Panc1 (cell line): ENCODE measurements around the gene GPA33. TPM values are rescaled to one million over a fixed set of nuclear protein-coding genes. Genes with fewer than 3 reads are reported as not detected.

ENCODE experiments used
- ATAC-seq: fragments of 200-7000 bp; cut with Tn5 transposase; 2 replicates; pipeline ENCODE4 v1.9.1; 2020; ENCODE audit warnings: mild to moderate bottlenecking, moderate library complexity
- BruUV-seq: library from RNA; stranded (reverse); fragments of 400-500 nt; replicated peaks from 2 replicates; lab custom pipeline; 2021; lab: Mats Ljungman, UMichigan
- CTCF ChIA-PET: fragments of 300-600 bp; sonication (Branson Sonifier 250); formaldehyde crosslinking; loops from one replicate; lab custom pipeline; 2022; ENCODE audit warnings: antibody characterized with exemption; lab: Charles Lee
- POLR2A ChIA-PET: fragments of 300-600 bp; sonication (Branson Sonifier 250); formaldehyde crosslinking; loops from one replicate; lab custom pipeline; 2022; ENCODE audit warnings: antibody characterized with exemption; lab: Charles Lee
- DNase-seq: peaks from one replicate; pipeline ENCODE4 v3.0.0-alpha.2; 2010; ENCODE audit warnings: low read depth, low spot score
- H3K27ac ChIP-seq: 2 replicates; pipeline ENCODE4 v1.5.1; 2011; ENCODE audit warnings: mild to moderate bottlenecking, low read length, inconsistent platforms
- H3K27me3 ChIP-seq: fragments of 200-500 bp; sonication (Bioruptor generic); 2 replicates; pipeline ENCODE4 v1.6.0; 2014; ENCODE audit warnings: low read length, inconsistent platforms; ENCODE audit not compliant: control insufficient read depth, insufficient read depth
- H3K36me3 ChIP-seq: fragments of 200-500 bp; sonication (Bioruptor generic); 2 replicates; pipeline ENCODE4 v1.5.1; 2014; ENCODE audit warnings: inconsistent platforms, mild to moderate bottlenecking, low read length, moderate library complexity; ENCODE audit not compliant: control insufficient read depth, insufficient read depth
- H3K4me1 ChIP-seq: 2 replicates; pipeline ENCODE4 v1.5.1; 2011; ENCODE audit warnings: inconsistent platforms, mild to moderate bottlenecking, low read length, moderate library complexity; ENCODE audit not compliant: control insufficient read depth, insufficient read depth
- H3K4me3 ChIP-seq, 2 experiments: 2 replicates each; pipeline ENCODE4 v1.5.1; 2011 to 2012; ENCODE audit warnings: low read depth in 2 of 2, low read length in 2 of 2, mild to moderate bottlenecking in 2 of 2, inconsistent platforms in 1 of 2, moderate library complexity in 1 of 2
- H3K9me3 ChIP-seq: fragments of 200-500 bp; sonication (Bioruptor generic); 2 replicates; pipeline ENCODE4 v1.5.1; 2014; ENCODE audit warnings: low read depth, mild to moderate bottlenecking, inconsistent platforms, low read length, moderate library complexity; ENCODE audit not compliant: control insufficient read depth, insufficient read depth
- CTCF ChIP-seq: fragments of 450-650 bp; IDR thresholded peaks from 2 replicates; pipeline ENCODE4 v1.5.1; 2017; ENCODE audit warnings: mild to moderate bottlenecking
- POLR2AphosphoS5 ChIP-seq: IDR thresholded peaks from 2 replicates; pipeline ENCODE4 v1.6.1; 2012; ENCODE audit warnings: mild to moderate bottlenecking, low read depth, low read length, moderate library complexity
- SIN3A ChIP-seq: IDR thresholded peaks from 2 replicates; pipeline ENCODE4 v1.6.1; 2012; ENCODE audit warnings: low read depth, mild to moderate bottlenecking, low read length, moderate library complexity, borderline replicate concordance; ENCODE audit not compliant: insufficient read depth
- TCF7L2 ChIP-seq: IDR thresholded peaks from 2 replicates; pipeline ENCODE4 v1.6.1; 2011; ENCODE audit warnings: mild to moderate bottlenecking, low read depth, low read length, inconsistent platforms
- in situ Hi-C: cut with HindIII; loops from 2 replicates; pipeline ENCODE4 v1.10.0; 2016; ENCODE audit warnings: low sequenced_read_pairs, low pct_unique_long_range_greater_than_20kb
- intact Hi-C: fragments of 100-400 bp; cut with micrococcal nuclease; formaldehyde crosslinking; loops from one replicate; pipeline ENCODE4 v1.10.0; 2022; ENCODE audit not compliant: unreplicated experiment
- total RNA-seq: library from RNA; stranded (reverse); gene quantifications from one replicate; pipeline ENCODE4 v1.2.1, GENCODE V29; 2021; ENCODE audit not compliant: unreplicated experiment
- TF ChIP-seq, protein P1 (sequence below), 2 experiments: IDR thresholded peaks; 2 replicates each; pipeline ENCODE4 v1.6.1; 2011 to 2012; ENCODE audit warnings: low read depth in 2 of 2, control low read depth in 1 of 2, low read length in 1 of 2, mild to moderate bottlenecking in 1 of 2, moderate library complexity in 1 of 2; ENCODE audit not compliant: insufficient read depth in 1 of 2

GPA33 gene
- total RNA-seq, 1 experiment from 2014 or later: 0.18 TPM

DNA sequence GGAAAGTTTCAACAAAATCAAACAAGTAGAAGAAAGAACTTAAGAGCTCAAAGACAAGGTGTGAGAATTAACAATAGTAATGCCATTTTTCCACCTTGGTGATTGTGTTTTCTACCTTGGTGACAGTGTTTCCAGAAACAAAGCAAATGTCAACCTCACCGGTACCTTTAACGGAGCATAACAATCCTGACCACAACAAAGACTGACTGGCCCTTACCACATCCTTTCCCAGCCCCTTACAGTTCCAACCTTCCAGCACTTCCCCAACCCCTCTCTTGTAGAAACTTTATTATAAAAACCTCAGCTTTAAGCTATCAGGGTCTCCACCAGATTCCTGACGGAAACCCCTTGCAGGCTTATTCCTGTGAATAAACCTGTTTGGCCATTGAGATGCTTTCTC is 20.4 kb upstream of the GPA33 start:
- CTCF ChIA-PET: no interaction called here
- no peak for ATAC-seq
- DNase-seq: no peak
- Histone ChIP-seq H3K4me1 (peaks cover 1% of the 10 kb centered on the region), H3K4me3 (no peak overlapping the region), H3K9me3 (no peaks in the 10 kb centered on the region), H3K27ac (no peak overlapping the region), H3K36me3 (no peaks in the 10 kb centered on the region), H3K27me3 (peaks cover 4% of the 10 kb centered on the region; the same call in 1 of the 2 replicates)
- in situ Hi-C loops: no loop called here
- POLR2A ChIA-PET: no interaction called here
- TF ChIP-seq TCF7L2 (no peak), SIN3A (no peak), CTCF (no peak), POLR2AphosphoS5 (no peak)
- TF ChIP-seq, protein P1, sequence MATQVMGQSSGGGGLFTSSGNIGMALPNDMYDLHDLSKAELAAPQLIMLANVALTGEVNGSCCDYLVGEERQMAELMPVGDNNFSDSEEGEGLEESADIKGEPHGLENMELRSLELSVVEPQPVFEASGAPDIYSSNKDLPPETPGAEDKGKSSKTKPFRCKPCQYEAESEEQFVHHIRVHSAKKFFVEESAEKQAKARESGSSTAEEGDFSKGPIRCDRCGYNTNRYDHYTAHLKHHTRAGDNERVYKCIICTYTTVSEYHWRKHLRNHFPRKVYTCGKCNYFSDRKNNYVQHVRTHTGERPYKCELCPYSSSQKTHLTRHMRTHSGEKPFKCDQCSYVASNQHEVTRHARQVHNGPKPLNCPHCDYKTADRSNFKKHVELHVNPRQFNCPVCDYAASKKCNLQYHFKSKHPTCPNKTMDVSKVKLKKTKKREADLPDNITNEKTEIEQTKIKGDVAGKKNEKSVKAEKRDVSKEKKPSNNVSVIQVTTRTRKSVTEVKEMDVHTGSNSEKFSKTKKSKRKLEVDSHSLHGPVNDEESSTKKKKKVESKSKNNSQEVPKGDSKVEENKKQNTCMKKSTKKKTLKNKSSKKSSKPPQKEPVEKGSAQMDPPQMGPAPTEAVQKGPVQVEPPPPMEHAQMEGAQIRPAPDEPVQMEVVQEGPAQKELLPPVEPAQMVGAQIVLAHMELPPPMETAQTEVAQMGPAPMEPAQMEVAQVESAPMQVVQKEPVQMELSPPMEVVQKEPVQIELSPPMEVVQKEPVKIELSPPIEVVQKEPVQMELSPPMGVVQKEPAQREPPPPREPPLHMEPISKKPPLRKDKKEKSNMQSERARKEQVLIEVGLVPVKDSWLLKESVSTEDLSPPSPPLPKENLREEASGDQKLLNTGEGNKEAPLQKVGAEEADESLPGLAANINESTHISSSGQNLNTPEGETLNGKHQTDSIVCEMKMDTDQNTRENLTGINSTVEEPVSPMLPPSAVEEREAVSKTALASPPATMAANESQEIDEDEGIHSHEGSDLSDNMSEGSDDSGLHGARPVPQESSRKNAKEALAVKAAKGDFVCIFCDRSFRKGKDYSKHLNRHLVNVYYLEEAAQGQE (IDR thresholded peaks at IDR 0.05; ENCODE audit: insufficient read depth in 1 of 2, low read depth in 2 of 2, low read length in 1 of 2): no peak
- BruUV-seq: no TSS peak
- intact Hi-C loops: no loop called here

DNA sequence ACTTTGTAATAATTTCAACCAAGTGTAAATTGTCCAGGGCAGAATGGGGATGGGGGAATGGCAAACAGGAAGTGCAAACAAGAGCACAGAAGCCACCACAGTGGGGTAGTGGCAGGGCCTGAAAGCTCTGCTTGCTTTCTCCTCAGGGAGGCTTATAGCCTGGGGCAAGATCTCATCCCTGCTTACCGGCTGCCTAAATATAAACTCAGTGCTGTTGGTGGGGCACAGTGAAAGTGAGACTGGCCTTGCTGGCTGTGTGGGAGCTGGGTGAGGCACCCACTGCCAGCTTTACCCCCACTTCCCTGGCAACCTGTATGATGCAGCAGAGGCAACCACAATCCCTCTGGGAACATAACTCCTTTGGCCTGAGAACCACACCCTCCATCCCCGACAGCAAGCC is 18.9 kb upstream of the GPA33 start:
- CTCF ChIA-PET: no interaction called here
- H3K4me1 ChIP-seq: peaks cover 5% of the 10 kb centered on the region
- ATAC-seq (no peak), DNase-seq (no peak)
- H3K36me3 ChIP-seq: no peaks in the 10 kb centered on the region
- intact Hi-C loops (no loop called here), in situ Hi-C loops (no loop called here)
- BruUV-seq: no TSS peak
- no peak overlapping the region for H3K27ac ChIP-seq
- H3K9me3 ChIP-seq: no peaks in the 10 kb centered on the region
- H3K27me3 ChIP-seq: no peaks in the 10 kb centered on the region
- H3K4me3 ChIP-seq: no peak overlapping the region
- TF ChIP-seq, protein P1 (IDR thresholded peaks at IDR 0.05; ENCODE audit: insufficient read depth in 1 of 2, low read depth in 2 of 2, low read length in 1 of 2): no peak
- TF ChIP-seq CTCF (no peak), SIN3A (no peak), TCF7L2 (no peak), POLR2AphosphoS5 (no peak)
- POLR2A ChIA-PET: interaction anchor here (0.6 kb wide), 1 partner anchor 106 kb away, joined by 4 read pairs; no protein-coding TSS in a partner anchor
